NCI-H748 (cell line): ENCODE results near the gene FASTK.
A peak's percentile ranks its signal among the peaks of the same experiment; 100 is the strongest.

Source experiments
- DNase-seq: peaks from one replicate; lab custom pipeline; 2025; ENCODE audit not compliant: unreplicated experiment; lab: John Stamatoyannopoulos, UW

Gene FASTK

GRCh38 chr7:151068069-151068773 is 12.4 kb downstream of the FASTK start:
- no peak for DNase-seq

- no peak for DNase-seq
Observed at GRCh38 chr7:151066273-151066974, 14.2 kb downstream of the FASTK start.

GRCh38 chr7:151065516-151065915 is 15.1 kb downstream of the FASTK start:
- no peak for DNase-seq

- DNase-seq, result no peak
Observed at GRCh38 chr7:151064993-151065392, 15.6 kb downstream of the FASTK start.

GRCh38 chr7:151064454-151064853 is 16.2 kb downstream of the FASTK start:
- no peak for DNase-seq

GRCh38 chr7:151063212-151063561 is 17.4 kb downstream of the FASTK start:
- DNase-seq, result no peak

GRCh38 chr7:151062399-151063211 is 18.0 kb downstream of the FASTK start:
- DNase-seq, result peak; percentile 35

GRCh38 chr7:151062111-151062398 is 18.6 kb downstream of the FASTK start:
- no peak for DNase-seq

- no peak for DNase-seq
Observed at GRCh38 chr7:151061213-151062110, 19.1 kb downstream of the FASTK start.

- peak; percentile 25 for DNase-seq
Observed at GRCh38 chr7:151060416-151061212, 20.0 kb downstream of the FASTK start.

GRCh38 chr7:151060113-151060415 is 20.5 kb downstream of the FASTK start:
- no peak for DNase-seq

GRCh38 chr7:151059367-151060112 is 21.1 kb downstream of the FASTK start, which contains the start of gene SLC4A2:
TSS of gene SLC4A2 (plus strand) at chr7:151059589. CDS start at chr7:151061988, 2,399 bp downstream.
- DNase-seq, result peak; percentile 84

GRCh38 chr7:151058781-151059366 is 21.7 kb downstream of the FASTK start:
- DNase-seq, result peak; percentile 42

- DNase-seq, result peak; percentile 100
Observed at GRCh38 chr7:151057989-151058780, 22.4 kb downstream of the FASTK start.

- peak; percentile 83 for DNase-seq
Observed at GRCh38 chr7:151057506-151057988, 23.1 kb downstream of the FASTK start, which contains the start of gene CDK5. TSS of gene CDK5 (minus strand) at chr7:151057897. CDS start at chr7:151057848, 49 bp downstream.

- no peak for DNase-seq
Observed at GRCh38 chr7:151056666-151057505, 23.7 kb downstream of the FASTK start.

- no peak for DNase-seq
Observed at GRCh38 chr7:151056283-151056665, 24.3 kb downstream of the FASTK start.
